MM.1S (cell line): Measurements from ENCODE around the gene IFNK.

Experiments
- CTCF ChIP-seq: fragments of 300-600 bp; sonication (generic); IDR thresholded peaks from 2 replicates; pipeline ENCODE4 v1.5.1; 2016; ENCODE audit warnings: antibody characterized with exemption, low read length, mixed read lengths
- EZH2phosphoT487 ChIP-seq: fragments of 300-600 bp; sonication (generic); IDR thresholded peaks from 2 replicates; pipeline ENCODE4 v1.6.1; 2018; ENCODE audit warnings: antibody characterized with exemption, low read length

DNA sequence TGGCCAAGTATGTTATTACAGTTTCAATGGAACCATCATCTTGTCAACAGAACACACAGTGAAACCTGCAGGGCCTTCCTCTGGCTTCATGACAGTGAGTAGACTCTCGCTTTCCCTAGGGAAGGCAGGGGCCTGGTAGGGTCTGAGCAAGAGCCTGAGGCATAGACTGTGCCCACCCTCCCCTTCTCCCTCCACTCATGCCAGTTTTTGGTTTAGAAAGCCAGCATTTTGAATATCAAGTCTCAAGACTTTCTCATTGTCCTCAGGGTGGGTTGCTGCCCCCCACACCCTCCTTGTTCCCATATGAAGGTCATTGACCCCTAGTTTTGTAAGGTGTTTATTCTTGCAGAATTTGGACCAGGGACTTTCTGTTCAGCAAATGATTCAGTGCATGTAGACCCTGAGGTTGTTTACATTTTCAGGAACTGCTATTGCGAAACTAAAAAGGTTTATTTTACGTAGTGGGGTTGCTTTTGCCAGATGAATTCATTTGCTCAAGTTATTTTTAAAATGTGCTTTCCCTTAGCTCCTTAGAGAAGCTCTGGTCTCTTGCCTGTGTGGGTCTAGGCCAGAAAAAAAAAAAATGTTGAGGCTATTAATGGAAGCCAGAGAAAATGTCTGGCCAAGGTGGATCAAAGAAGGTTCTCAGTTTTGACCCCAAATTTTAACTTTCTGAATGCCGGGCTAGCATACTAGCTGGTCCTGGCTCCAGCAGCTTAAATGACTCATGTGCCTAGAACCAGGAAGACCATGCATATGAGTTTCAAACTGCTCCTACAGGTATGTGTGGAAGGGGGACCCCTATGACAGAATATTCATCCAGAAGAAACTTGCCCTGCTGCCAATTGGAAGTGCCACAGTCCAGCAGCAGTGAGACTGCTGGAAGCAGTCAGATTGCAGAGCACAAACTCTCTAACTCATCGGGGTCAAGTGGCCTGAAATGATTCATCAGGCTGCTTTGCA is 15.7 kb downstream of the IFNK start:
- TF ChIP-seq CTCF (no peak), EZH2phosphoT487 (no peak)
